GM11168 (cell line): Measurements from ENCODE around the gene MT2A.

Experiments
- in situ Hi-C: fragments of 300-500 bp; cut with MboI; formaldehyde crosslinking; loops from one replicate; pipeline ENCODE4 v1.12.0; 2022; ENCODE audit warnings: low sequenced_read_pairs; ENCODE audit not compliant: unreplicated experiment

The MT2A gene

GRCh38 chr16:56658327-56658875 is 50.0 kb downstream of the MT2A start:
- in situ Hi-C loops = no loop called here
